A673 (cell line): ENCODE data around the gene TRAF1.

Experiments
- CTCF ChIP-seq: fragments of 300-800, 200-600 bp; sonication (generic); conservative IDR thresholded peaks from 2 replicates; pipeline ENCODE4 v1.5.1; 2017; ENCODE audit warnings: low read depth, mild to moderate bottlenecking, antibody characterized with exemption, low read length, moderate library complexity, mixed read lengths
- EZH2 ChIP-seq: fragments of 200-600 bp; sonication (generic); IDR thresholded peaks from 2 replicates; pipeline ENCODE4 v1.6.1; 2017; ENCODE audit warnings: borderline replicate concordance, low read depth, mild to moderate bottlenecking, mixed read lengths, antibody characterized with exemption, low read length; ENCODE audit not compliant: poor library complexity, severe bottlenecking

- TF ChIP-seq CTCF (no peak), EZH2 (no peak)
Measured at GRCh38 chr9:120900824-120901223, 25.8 kb downstream of the TRAF1 start.
